NCI-H1694 treated with DMSO at 0.1 percent for 48 hours (cell line): ENCODE measurements around the gene RAB6C.
"Not testable (repeated sequence)": the region's sequence is repeated elsewhere in the genome, so short reads cannot be mapped to it uniquely, and the experiment has no call there.

ENCODE experiments used
- DNase-seq: peaks from one replicate; lab custom pipeline; 2025; lab: John Stamatoyannopoulos, UW

The RAB6C gene

DNA sequence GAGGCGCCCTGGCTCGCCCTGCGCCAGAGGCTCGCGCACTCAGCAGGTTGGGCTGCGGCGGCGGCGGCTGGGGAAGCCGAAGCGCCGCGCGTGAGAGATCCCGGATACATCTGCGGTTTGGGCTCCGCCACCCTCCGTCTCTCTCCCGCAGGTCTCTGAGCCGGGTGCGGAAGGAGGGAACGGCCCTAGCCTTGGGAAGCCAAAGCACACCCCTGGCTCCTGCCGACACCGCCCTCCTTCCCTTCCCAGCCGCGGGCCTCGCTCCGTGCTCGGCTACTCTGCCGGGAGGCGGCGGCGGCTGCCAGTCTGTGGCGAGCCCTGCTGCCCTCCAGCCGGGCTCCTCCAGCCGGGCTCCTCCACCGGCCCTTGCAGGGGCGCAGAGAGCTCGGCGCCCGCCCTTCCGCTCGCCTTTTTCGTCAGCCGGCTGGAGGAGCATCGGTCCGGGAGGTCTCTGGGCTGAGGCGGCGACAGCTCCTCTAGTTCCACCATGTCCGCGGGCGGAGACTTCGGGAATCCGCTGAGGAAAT lies at the start of gene RAB6C:
RAB6C (plus strand) TSS at position 38 of the 527 bp plus-strand sequence; CDS start at position 488, 450 bp downstream.
- DNase-seq, result not testable (repeated sequence)

- no peak for DNase-seq
Observed at GRCh38 chr2:129930451-129930850, 49.0 kb upstream of the RAB6C start.

DNA sequence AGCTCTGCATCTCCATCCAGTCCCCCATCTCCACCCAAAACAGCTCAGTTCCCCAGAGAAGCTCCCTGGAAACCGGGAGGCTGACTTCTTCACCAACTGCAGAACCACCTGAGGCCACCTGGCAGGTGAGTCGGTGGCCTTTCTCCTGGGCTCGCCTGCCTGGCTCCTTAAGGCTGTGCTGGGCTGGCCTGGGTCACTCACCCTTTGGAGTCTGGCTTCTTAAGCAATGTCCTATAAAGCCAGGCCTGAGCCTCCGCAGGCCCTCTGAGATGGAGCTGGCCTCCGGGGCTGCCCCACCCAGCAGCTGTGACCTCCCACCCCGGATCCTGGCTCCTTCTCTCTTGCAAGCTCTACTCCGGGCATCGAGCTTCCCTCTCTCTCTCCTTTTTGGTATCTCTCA lies 46.1 kb upstream of the RAB6C start:
- DNase-seq, result not testable (repeated sequence)

DNA sequence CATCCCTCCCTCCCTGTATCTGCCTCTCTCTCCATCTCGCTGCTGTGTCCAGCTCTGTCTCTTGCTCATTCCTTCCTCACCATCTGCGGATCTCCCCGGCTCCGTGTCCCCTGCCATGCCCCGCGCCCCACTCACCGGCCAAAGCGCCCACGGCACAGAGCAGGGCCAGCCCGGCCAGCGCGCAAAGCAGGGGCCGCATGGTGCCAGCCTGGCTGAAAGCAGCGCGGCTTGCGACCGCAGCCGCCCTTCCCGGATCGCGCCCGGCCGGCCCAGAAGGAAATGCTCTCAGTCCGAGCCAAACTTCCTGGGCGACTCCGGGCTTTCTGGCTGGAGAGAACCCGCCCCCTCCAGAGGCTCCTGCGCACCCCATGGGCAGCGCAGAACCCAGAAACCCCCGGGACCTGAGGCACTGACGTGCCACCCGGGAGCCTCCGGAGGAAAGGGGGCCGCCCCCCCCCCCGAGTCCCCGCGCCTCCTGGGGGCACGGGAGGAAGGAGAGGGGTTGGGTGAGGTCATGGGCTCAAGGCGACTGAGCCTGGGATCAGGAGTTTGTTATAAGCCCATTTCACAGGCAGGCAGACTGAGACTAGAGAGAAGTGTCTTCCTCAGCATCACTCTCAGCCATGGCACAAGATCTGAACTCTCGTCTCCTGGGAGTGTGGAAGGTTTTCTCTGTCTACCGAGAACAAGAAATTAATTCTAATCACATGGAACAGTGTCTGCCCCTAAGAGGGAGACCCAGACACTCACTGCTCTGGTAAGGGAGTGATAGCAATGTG lies 45.2 kb upstream of the RAB6C start:
- DNase-seq, result no peak

- no peak for DNase-seq
Observed at GRCh38 chr2:129935118-129935517, 44.3 kb upstream of the RAB6C start.

GRCh38 chr2:129936334-129936934 lies 43.0 kb upstream of the RAB6C start:
- peak; percentile 28 for DNase-seq

GRCh38 chr2:129938850-129939471 lies 40.5 kb upstream of the RAB6C start:
- DNase-seq, result not testable (repeated sequence)

- DNase-seq, result not testable (repeated sequence)
Observed at GRCh38 chr2:129943456-129943855, 36.0 kb upstream of the RAB6C start.

- DNase-seq, result no peak
Observed at GRCh38 chr2:129945557-129945956, 33.9 kb upstream of the RAB6C start.

DNA sequence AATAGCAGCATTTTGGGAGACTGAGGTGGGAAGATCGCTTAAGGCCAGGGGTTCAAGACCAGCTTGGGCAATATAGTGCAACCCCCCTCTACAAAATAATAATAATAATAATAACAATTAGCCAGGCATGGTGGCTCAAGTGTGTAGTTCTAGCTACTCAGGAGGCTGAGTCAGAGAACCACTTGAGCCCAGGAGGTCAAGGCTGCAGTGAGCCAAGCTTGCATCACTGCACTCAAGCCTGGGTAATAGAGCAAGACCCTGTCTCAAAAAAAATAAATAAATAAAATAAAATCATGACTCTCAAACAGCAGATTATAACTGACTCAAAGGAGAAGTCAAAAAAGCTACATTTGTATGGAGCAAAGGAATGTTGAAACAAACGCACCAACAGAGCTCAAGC lies 31.8 kb upstream of the RAB6C start:
- not testable (repeated sequence) for DNase-seq

DNA sequence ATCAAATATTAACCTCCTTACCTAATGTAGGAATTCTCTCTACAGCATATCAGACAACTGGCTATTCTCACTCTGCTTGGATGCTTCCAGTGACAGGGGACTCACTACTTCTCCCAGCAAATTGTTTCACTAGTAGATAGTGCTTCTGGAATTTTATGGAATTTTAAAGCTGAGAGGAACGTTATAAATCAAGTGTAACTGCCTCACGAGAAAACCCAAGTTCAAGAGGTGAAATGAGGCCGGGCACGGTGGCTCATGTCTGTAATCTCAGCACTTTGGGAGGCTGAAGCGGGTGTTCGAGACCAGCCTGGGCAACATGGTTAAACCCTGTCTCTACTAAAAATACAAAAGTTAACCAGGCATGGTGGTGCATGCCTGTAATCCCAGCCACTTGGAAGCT lies 23.3 kb upstream of the RAB6C start:
- not testable (repeated sequence) for DNase-seq

GRCh38 chr2:129957891-129958290 lies 21.6 kb upstream of the RAB6C start:
- no peak for DNase-seq

DNA sequence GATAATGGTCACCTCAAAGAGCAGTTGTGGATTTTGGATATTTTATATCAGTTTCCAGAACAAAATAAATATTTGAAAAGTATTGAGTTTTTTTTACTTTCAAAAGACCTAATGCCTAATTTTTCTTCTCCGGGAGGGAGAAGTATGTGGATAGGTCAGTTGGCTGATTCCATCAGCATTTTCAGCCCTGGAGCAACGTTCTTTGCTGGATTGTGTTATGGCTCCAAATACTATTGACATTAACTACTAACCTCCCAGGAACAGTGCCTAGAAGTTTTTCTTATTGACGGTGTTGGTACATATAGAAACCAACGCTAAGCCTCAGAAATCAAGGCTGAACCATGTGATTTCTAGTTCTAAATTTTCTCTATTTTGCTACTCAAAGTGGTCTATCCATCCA lies 20.7 kb upstream of the RAB6C start:
- not testable (repeated sequence) for DNase-seq

DNA sequence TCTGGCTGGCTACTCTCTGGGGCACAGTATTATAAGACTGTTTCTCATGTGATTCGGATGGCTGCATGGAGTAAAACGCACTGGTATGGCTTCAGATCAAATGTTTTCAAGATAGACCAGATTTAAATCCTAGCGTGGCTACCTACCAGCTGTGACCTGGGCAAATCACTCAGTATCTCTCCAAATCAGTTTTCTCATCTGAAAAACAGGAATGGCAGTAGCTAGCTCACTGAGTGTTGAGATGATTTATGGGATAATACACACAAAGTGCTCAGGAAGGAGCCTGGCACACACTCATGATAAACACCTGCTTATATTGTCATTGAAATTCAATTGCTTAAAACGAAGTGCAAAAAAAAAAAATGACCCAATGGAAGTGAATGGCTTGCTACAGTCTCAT lies 10.9 kb upstream of the RAB6C start:
- DNase-seq, result not testable (repeated sequence)

GRCh38 chr2:129975016-129975774 lies 4.3 kb upstream of the RAB6C start:
- DNase-seq, result no peak

- DNase-seq, result not testable (repeated sequence)
Observed at GRCh38 chr2:129976969-129977368, 2.5 kb upstream of the RAB6C start.

- no peak for DNase-seq
Observed at GRCh38 chr2:129977986-129978385, 1.5 kb upstream of the RAB6C start.

GRCh38 chr2:129980246-129980645 lies 780 bp downstream of the RAB6C start:
- not testable (repeated sequence) for DNase-seq

GRCh38 chr2:129981689-129982088 lies 2.2 kb downstream of the RAB6C start:
- DNase-seq, result not testable (repeated sequence)

DNA sequence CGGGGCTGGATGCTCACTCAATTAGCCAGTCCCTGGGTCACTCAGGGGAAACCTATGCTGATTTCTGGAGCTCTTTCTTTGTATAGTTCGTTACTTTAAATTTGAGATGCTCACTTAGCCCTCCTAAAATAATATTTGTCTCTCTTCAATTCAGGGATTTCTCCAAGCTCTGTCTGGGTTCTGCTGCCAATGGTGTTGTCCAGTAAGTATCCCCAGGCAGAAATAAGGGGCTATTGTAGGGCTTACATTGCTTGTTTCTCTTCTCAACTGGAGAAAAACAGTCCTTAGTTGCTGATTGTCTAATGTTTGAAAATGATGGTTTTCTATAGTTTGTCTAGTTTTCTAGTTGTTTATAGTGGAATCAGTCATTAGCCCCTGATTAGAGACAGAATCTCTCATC lies 5.0 kb downstream of the RAB6C start:
- no peak for DNase-seq

GRCh38 chr2:129992415-129993006 lies 13.0 kb downstream of the RAB6C start:
- not testable (repeated sequence) for DNase-seq

DNA sequence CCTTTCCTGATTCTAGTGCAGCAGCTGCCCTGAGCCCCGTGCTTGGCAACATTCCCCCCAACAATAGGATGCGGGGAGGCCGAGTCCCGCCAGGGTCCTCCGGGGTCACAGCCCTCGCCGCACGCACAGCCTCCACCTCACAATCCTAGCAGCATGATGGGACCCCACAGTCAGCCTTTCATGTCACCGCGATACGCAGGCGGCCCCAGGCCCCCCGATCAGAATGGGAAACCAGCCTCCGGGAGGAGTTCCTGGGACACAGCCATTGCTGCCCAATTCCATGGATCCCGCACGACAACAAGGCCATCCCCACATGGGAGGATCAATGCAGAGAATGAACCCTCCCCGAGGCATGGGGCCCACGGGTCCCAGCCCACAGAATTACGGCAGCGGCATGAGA lies 13.7 kb downstream of the RAB6C start:
- not testable (repeated sequence) for DNase-seq
